Stimulated activated CD4-positive, alpha-beta T cell treated with anti-CD3 and anti-CD28 coated beads, TNF-alpha, amount 100 ng/mL, for 4 hours (primary cell): ENCODE results near the gene TNS1.

Source experiments
- DNase-seq, 3 experiments: peaks; one replicate each; pipeline ENCODE4 v3.0.0-alpha.2; 2020; ENCODE audit warnings: low read depth in 3 of 3

TNS1 gene

DNA sequence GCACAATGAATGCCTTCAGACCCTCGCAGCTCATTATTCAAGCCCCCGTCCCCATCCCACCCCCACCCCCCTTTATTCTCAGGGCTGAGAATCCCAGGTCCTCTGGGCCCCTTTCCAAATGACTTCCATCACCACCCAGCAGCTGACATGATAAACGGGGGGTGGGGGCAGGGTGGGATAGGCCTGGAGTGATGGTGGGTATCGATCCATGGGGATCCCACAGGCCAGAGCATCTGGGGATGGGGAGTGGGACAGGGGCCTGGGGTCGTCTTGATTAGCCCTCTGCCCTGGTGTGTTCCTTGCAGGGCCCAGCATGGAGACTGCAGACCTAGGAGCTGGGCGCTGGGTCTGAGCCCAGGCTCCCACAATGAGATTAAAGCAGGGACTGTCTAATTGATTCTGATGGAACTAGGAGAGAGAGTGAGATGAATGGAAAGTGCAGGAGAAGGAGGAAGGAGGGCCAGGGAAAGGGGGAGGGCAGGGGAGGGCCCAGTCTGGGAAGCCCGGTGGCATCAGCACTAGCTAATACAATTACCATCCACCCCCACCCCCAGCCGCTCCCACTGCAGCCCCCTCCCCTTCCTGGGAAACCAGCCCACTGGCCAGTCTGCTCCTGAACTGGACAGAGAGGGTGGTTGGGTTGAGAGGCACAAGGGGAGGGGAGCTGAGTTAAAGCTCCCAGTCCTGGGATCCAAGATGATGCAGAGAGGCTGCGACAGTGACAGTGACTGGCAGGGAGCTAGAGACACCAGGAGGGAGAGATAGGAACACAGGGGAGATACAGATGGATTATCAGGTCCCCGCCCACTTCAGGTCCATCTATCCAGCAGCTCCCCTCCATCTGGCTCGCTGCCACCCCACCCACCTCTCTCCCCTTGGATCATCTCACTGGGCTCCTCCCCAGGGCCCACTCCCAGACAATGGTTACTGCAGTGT lies 13.1 kb upstream of the TNS1 start:
- DNase-seq: no peak

- no peak for DNase-seq
Measured at GRCh38 chr2:218014706-218015585, 12.2 kb upstream of the TNS1 start.

- DNase-seq: no peak
Measured at GRCh38 chr2:218013289-218013688, 10.5 kb upstream of the TNS1 start.

DNA sequence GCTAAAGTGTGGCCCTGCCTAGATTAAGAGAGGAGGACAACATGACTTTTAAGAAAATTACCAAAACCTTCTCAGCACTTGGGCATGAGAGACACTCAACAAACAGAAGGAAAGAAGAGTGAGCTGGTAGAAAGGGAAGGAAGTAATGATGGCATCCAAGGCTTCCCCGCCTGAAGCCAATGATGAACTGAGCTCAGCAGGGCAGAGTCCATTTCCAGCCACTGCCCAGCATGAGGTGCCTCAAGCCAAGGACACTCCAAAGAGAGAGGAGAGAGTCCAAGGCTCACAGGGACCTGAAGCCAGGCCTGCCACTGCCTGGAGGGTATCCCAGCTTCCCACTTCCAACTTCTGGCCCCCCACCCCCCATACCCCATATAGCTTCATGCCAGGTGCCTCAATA lies 9.5 kb upstream of the TNS1 start:
- no peak for DNase-seq

GRCh38 chr2:218011653-218012040 lies 8.9 kb upstream of the TNS1 start:
- DNase-seq: no peak

DNA sequence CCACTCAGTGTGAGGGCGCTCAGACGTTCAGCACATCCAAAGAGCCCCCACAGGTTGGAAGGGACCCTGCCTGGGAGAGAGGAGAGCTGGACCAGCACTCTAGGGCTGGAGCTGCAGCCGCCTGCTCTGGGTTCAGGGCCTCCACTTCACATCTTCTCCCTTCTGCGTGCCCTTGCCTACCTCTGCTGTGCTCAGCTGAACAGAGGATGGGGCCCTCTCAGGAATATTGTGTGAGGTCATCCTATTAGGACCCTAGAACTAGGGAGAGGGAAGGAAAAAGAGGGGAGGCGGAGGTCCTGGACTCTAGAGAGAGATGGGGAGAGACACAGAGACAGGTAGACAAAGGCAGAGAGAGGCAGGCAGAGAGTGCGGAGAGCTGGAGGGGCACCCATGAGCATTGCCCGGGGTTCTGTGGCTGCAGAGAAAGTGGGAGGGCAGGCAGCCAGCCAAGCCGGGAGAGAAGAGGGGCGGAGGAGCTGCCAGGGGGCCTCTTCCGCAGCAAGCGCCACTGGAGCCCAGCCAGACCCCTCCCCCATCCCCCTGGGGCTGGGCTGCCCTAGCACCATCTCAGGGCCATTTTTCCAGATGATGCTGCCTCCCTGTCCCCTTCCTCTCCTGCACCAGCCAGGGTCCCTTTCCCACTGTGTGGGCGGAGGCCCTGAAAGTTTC lies 8.3 kb upstream of the TNS1 start:
- DNase-seq: no peak

GRCh38 chr2:218010140-218010983 lies 7.6 kb upstream of the TNS1 start:
- peak in 1 of 3 experiments; percentile 8 for DNase-seq

GRCh38 chr2:218009765-218010139 lies 7.0 kb upstream of the TNS1 start:
- no peak for DNase-seq

DNA sequence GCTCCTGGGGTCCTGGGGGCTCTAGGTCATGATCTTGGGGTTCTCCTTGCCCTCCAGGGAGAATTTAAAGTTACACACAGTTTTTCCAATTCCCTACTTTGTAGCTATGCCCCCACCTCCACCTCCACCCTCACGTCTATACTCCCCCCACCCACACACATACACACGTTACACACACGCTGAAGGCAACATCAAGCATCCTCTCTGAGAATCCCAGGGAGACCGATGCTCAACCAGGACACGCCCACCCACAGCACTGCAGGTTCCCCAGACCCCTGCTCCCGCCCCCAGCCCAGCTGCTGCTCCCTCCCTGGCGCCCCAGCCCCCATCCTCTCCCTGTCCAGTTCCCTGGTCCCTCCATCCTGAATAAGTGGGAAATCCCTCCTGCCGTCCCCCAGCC lies 6.4 kb upstream of the TNS1 start:
- DNase-seq: no peak

GRCh38 chr2:218008060-218009040 lies 5.6 kb upstream of the TNS1 start:
- no peak for DNase-seq

DNA sequence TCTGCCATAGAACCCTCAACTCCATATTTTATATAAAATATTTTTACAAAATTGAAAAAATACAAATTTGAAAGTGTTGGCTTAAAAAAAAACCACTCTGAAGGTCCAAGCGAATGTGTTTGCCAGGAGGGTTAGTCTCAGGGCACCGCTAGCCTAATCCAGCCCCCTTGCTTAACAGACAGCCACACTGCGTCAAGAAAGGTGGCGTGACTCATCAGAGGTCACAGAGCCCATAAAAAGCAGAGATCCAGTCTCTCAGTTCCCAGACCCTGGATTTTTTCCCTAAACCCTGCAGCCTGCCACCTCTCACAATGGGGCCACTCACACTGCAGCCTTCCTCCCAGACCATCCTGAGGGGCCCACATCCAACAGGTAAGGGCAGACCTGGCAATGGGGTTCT lies 3.9 kb upstream of the TNS1 start:
- no peak for DNase-seq

DNA sequence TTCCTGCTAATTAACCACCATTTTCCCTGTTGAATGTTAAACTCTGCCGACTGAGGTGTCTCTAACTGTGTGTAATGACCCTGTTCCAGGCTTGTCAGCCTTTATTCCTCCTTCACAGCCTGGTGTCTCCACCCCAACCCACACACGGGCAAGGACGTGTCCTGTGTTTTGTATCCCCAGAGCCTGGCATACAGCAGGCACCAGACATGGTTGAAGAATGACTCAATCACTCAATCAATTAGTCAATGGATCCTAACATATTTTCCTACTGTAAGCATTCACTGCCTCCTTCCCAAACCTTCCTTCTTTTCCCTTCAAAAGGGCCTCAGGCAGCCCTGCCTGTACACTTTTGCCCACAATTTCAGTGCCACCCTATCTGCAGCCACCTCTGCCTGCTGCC lies 2.7 kb upstream of the TNS1 start:
- DNase-seq: no peak

DNA sequence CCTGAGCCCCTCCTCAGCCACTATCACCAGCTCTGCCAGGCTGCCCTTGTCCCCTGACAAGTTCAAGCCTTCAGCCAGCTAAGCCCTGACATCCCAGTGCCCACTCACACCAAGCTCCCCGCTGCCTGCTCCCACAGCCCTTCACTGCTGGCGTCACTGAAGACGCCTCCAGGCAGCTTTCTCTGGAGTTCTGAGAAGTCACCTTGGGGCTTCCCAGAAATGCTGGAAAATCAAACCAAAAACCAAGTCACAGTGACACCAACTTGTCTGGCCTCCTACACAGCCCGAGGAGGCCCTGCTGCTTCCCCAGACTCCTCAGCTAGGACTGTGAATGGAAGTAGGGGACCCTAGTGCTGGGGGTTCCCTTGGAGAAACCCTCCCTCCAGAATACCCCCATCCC lies 2.2 kb upstream of the TNS1 start:
- no peak for DNase-seq

DNA sequence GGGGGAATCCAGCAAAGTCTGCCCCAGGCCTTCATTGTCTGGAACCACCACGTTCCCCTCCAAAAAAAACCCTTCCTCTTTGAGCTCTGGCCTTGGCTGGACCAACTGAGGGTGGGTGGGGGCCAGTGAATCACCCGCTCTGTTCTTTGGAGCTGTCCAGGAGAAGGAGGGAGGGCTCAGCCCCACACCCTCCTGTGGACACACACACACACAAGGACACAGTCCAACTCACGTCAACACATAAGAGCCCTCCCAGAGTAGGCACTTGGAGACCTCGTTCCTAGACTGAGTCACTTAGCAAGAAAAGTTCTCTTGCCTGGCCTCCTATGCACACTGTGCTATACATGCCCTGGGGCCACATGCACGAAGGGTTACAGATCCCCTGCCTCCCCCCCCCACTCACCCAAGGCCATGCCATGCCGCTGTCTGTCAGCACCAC lies 1.2 kb upstream of the TNS1 start:
- DNase-seq: no peak

DNA sequence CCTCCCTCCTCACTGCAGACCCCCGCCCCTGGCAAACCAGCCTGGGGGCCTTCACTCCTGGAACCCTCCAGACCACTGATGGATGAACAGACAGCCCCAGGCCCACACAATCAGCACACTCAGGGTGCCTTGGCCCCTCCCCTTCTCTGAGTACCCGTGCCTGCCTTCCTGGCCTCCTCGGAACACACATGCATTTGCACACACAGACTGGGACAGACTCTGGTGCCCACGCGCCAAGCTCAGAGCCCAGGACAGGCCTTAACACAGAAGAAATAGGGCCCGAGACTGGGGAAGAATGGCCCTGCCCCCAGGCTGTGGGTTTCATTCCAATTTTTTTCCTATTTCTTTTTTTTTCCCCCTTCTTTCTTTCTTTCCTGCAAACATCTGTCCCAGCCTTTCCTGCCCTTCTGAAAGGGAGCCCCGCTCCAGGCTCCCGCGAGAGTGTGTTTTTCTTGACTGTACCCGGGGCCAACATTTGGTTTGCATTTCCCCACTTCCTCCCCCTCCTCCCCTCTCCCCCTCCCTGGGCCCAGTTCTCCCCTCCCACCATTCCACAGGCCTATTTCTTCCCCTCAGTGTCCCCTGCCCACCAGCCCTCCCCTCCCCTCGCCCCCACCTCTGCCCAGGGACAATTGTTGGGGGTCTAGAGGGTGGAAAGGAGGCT lies 618 bp upstream of the TNS1 start:
- no peak for DNase-seq

- no peak for DNase-seq
Measured at GRCh38 chr2:218002143-218002844, 501 bp downstream of the TNS1 start.

GRCh38 chr2:218001629-218002028 lies 1.2 kb downstream of the TNS1 start:
- no peak for DNase-seq

DNA sequence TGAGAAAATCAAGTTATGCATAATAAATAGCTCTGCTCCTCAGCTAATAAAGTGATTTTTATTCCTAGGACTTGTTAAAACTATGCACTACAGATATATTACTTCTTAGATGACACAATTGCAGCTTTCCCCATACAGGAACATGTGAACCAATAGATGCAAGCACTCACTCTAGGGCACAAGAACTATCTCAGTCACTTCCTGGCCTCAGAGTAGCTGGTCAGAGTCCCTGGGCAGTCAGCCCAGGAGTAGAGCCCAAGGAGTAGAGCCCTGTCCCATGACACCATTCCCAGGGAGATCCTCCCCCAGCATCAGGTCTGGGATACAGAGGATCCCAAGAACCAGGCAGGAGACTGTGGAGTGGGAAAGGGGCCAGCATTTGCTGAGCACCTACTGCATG lies 2.7 kb downstream of the TNS1 start:
- no peak for DNase-seq

GRCh38 chr2:217999595-217999959 lies 3.2 kb downstream of the TNS1 start:
- DNase-seq: no peak
